Karpas-422 (cell line): ENCODE data around the gene ZDHHC11. TPM values are rescaled to one million over a fixed set of nuclear protein-coding genes. Genes with fewer than 3 reads are reported as not detected.

ENCODE experiments used
- DNase-seq: peaks from one replicate; pipeline ENCODE4 v3.0.0-alpha.2; 2015
- H2AFZ ChIP-seq: fragments of 200-600 bp; sonication (generic); 2 replicates; pipeline ENCODE4 v1.6.1; 2014; ENCODE audit warnings: antibody characterized with exemption, low read length, mixed read lengths
- H3K27ac ChIP-seq: fragments of 200-600 bp; sonication (generic); 2 replicates; pipeline ENCODE4 v1.5.1; 2014; ENCODE audit warnings: mild to moderate bottlenecking, low read length, moderate library complexity
- H3K27me3 ChIP-seq: fragments of 200-600 bp; sonication (generic); 2 replicates; pipeline ENCODE4 v1.6.1; 2014; ENCODE audit warnings: low read length, mixed read lengths
- H3K36me3 ChIP-seq: fragments of 200-600 bp; sonication (generic); 2 replicates; pipeline ENCODE4 v1.6.1; 2014; ENCODE audit warnings: low read length, mixed read lengths; ENCODE audit not compliant: insufficient read depth
- H3K4me1 ChIP-seq: fragments of 200-600 bp; sonication (generic); 2 replicates; pipeline ENCODE4 v1.6.1; 2014; ENCODE audit warnings: mild to moderate bottlenecking, low read length, mixed read lengths
- H3K4me2 ChIP-seq: fragments of 200-600 bp; sonication (generic); 2 replicates; pipeline ENCODE4 v1.6.1; 2014; ENCODE audit warnings: low read length, low read depth, mild to moderate bottlenecking; ENCODE audit not compliant: poor library complexity, severe bottlenecking
- H3K4me3 ChIP-seq: fragments of 200-600 bp; sonication (generic); 2 replicates; pipeline ENCODE4 v1.5.1; 2014; ENCODE audit warnings: mild to moderate bottlenecking, antibody characterized with exemption, low read length, mixed read lengths
- H3K79me2 ChIP-seq: fragments of 200-600 bp; sonication (generic); 2 replicates; pipeline ENCODE4 v1.6.1; 2014; ENCODE audit warnings: mild to moderate bottlenecking, low read length, mixed read lengths
- H3K9ac ChIP-seq: fragments of 200-600 bp; sonication (generic); 2 replicates; pipeline ENCODE4 v1.6.0; 2014; ENCODE audit warnings: low read length
- H3K9me2 ChIP-seq: fragments of 200-600 bp; sonication (generic), shearing (Covaris generic); replicated peaks from 2 replicates; pipeline ENCODE4 v1.6.0; 2014; ENCODE audit warnings: mild to moderate bottlenecking, low read length, moderate library complexity; ENCODE audit not compliant: insufficient read depth
- H3K9me3 ChIP-seq: fragments of 300-700, 200-600 bp; sonication (generic); 2 replicates; pipeline ENCODE4 v1.6.1; 2014; ENCODE audit warnings: low read length, mixed read lengths
- H4K20me1 ChIP-seq: fragments of 200-600 bp; sonication (generic); 2 replicates; pipeline ENCODE4 v1.6.1; 2014; ENCODE audit warnings: mild to moderate bottlenecking, antibody characterized with exemption, low read length, low read depth; ENCODE audit not compliant: insufficient read depth
- total RNA-seq: library from RNA; depleted of rRNA; stranded (reverse); fragments of >200 nt; shearing (Covaris generic); gene quantifications from 2 replicates; pipeline ENCODE4 v1.2.3, GENCODE V29; 2014; ENCODE audit warnings: low replicate concordance

ZDHHC11 gene
- total RNA-seq, 1 experiment from 2014 or later = 10.8 TPM

GRCh38 chr5:864492-865167, 13.8 kb upstream of the ZDHHC11 start:
- Histone ChIP-seq H3K27ac (no peak overlapping the region), H3K4me2 (no peak overlapping the region), H3K36me3 (peaks cover 12% of the 10 kb centered on the region; the same call in 1 of the 2 replicates), H3K9me2 (no peaks in the 10 kb centered on the region), H3K79me2 (no peaks in the 10 kb centered on the region), H3K9me3 (no peaks in the 10 kb centered on the region), H3K4me1 (no peaks in the 10 kb centered on the region), H3K4me3 (no peak overlapping the region), H2AFZ (no peak overlapping the region), H3K27me3 (no peaks in the 10 kb centered on the region), H3K9ac (no peak overlapping the region), H4K20me1 (no peaks in the 10 kb centered on the region)
- no peak for DNase-seq

- H2AFZ ChIP-seq = no peak overlapping the region
- no peaks in the 10 kb centered on the region for H3K4me1 ChIP-seq
- H3K79me2 ChIP-seq = no peaks in the 10 kb centered on the region
- H3K9me2 ChIP-seq = no peaks in the 10 kb centered on the region
- H3K36me3 ChIP-seq = peaks cover 3% of the 10 kb centered on the region; the same call in 1 of the 2 replicates
- H3K27me3 ChIP-seq = no peaks in the 10 kb centered on the region
- H3K9me3 ChIP-seq = no peaks in the 10 kb centered on the region
- H3K4me3 ChIP-seq = no peak overlapping the region
- H3K9ac ChIP-seq = no peak overlapping the region
- H4K20me1 ChIP-seq = no peaks in the 10 kb centered on the region
- no peak overlapping the region for H3K4me2 ChIP-seq
- H3K27ac ChIP-seq = no peak overlapping the region
- no peak for DNase-seq
Measured at GRCh38 chr5:863244-863805, 12.5 kb upstream of the ZDHHC11 start.

GRCh38 chr5:862367-863243, 11.8 kb upstream of the ZDHHC11 start:
- H3K36me3 ChIP-seq = peaks cover 2% of the 10 kb centered on the region; the same call in 1 of the 2 replicates
- no peaks in the 10 kb centered on the region for H3K79me2 ChIP-seq
- no peak overlapping the region for H3K4me3 ChIP-seq
- H3K9me3 ChIP-seq = no peaks in the 10 kb centered on the region
- no peaks in the 10 kb centered on the region for H3K9me2 ChIP-seq
- H3K4me1 ChIP-seq = no peaks in the 10 kb centered on the region
- H3K9ac ChIP-seq = no peak overlapping the region
- DNase-seq = no peak
- no peaks in the 10 kb centered on the region for H4K20me1 ChIP-seq
- H2AFZ ChIP-seq = no peak overlapping the region
- no peak overlapping the region for H3K4me2 ChIP-seq
- no peaks in the 10 kb centered on the region for H3K27me3 ChIP-seq
- no peak overlapping the region for H3K27ac ChIP-seq

GRCh38 chr5:861442-862366, 10.9 kb upstream of the ZDHHC11 start:
- Histone ChIP-seq H3K4me3 (no peak overlapping the region), H3K9ac (no peak overlapping the region), H3K79me2 (no peaks in the 10 kb centered on the region)

GRCh38 chr5:860506-861150, 9.8 kb upstream of the ZDHHC11 start:
- no peaks in the 10 kb centered on the region for H3K9me2 ChIP-seq
- H3K27ac ChIP-seq = no peak overlapping the region
- H3K9ac ChIP-seq = no peak overlapping the region

More at GRCh38 chr5:861442-862366, 10.9 kb upstream of the ZDHHC11 start:
- DNase-seq = no peak
- H3K4me1 ChIP-seq = no peaks in the 10 kb centered on the region
- H3K36me3 ChIP-seq = peaks cover 2% of the 10 kb centered on the region; the same call in 1 of the 2 replicates
- no peaks in the 10 kb centered on the region for H3K9me2 ChIP-seq
- H3K27ac ChIP-seq = no peak overlapping the region
- no peaks in the 10 kb centered on the region for H3K27me3 ChIP-seq
- no peaks in the 10 kb centered on the region for H4K20me1 ChIP-seq
- H3K4me2 ChIP-seq = no peak overlapping the region
- no peak overlapping the region for H2AFZ ChIP-seq
- no peaks in the 10 kb centered on the region for H3K9me3 ChIP-seq

GRCh38 chr5:859798-860296, 9.1 kb upstream of the ZDHHC11 start:
- no peak for DNase-seq
- H3K9ac ChIP-seq = no peak overlapping the region
- no peaks in the 10 kb centered on the region for H4K20me1 ChIP-seq
- H3K4me3 ChIP-seq = no peak overlapping the region
- no peaks in the 10 kb centered on the region for H3K27me3 ChIP-seq
- no peaks in the 10 kb centered on the region for H3K79me2 ChIP-seq
- no peak overlapping the region for H2AFZ ChIP-seq
- H3K27ac ChIP-seq = no peak overlapping the region
- H3K4me1 ChIP-seq = no peaks in the 10 kb centered on the region
- no peak overlapping the region for H3K4me2 ChIP-seq
- no peaks in the 10 kb centered on the region for H3K9me3 ChIP-seq
- peaks cover 2% of the 10 kb centered on the region; the same call in 1 of the 2 replicates for H3K36me3 ChIP-seq
- no peaks in the 10 kb centered on the region for H3K9me2 ChIP-seq

More at GRCh38 chr5:860506-861150, 9.8 kb upstream of the ZDHHC11 start:
- Histone ChIP-seq H2AFZ (no peak overlapping the region), H3K36me3 (peaks cover 2% of the 10 kb centered on the region; the same call in 1 of the 2 replicates), H4K20me1 (no peaks in the 10 kb centered on the region), H3K27me3 (no peaks in the 10 kb centered on the region), H3K4me2 (no peak overlapping the region), H3K4me3 (no peak overlapping the region), H3K4me1 (no peaks in the 10 kb centered on the region), H3K79me2 (no peaks in the 10 kb centered on the region), H3K9me3 (no peaks in the 10 kb centered on the region)
- no peak for DNase-seq

- Histone ChIP-seq H3K4me2 (no peak overlapping the region), H2AFZ (no peak overlapping the region), H4K20me1 (no peaks in the 10 kb centered on the region), H3K9ac (no peak overlapping the region), H3K4me1 (no peaks in the 10 kb centered on the region), H3K27me3 (no peaks in the 10 kb centered on the region), H3K79me2 (no peaks in the 10 kb centered on the region), H3K27ac (no peak overlapping the region), H3K36me3 (peaks cover 2% of the 10 kb centered on the region; the same call in 1 of the 2 replicates), H3K9me3 (no peaks in the 10 kb centered on the region), H3K9me2 (no peaks in the 10 kb centered on the region), H3K4me3 (no peak overlapping the region)
- DNase-seq = no peak
Measured at GRCh38 chr5:859391-859790, 8.6 kb upstream of the ZDHHC11 start.
